GM19043 (cell line): ENCODE results near the gene NEU3.
A peak's percentile ranks its signal among the peaks of the same experiment; 100 is the strongest.
"Not testable (repeated sequence)": the region's sequence is repeated elsewhere in the genome, so short reads cannot be mapped to it uniquely, and the experiment has no call there.

Experiments
- ATAC-seq: cut with Tn5 transposase; IDR thresholded peaks from one replicate; pipeline ENCODE4 v1.9.1; 2021; ENCODE audit warnings: low read depth; ENCODE audit not compliant: unreplicated experiment

NEU3 gene

GRCh38 chr11:74981888-74982287 is 6.8 kb upstream of the NEU3 start:
- no peak for ATAC-seq

GRCh38 chr11:74984070-74984469 is 4.7 kb upstream of the NEU3 start:
- no peak for ATAC-seq

- no peak for ATAC-seq
Measured at GRCh38 chr11:74984730-74985129, 4.0 kb upstream of the NEU3 start.

- peak; percentile 10 for ATAC-seq
Measured at GRCh38 chr11:74989260-74989638, 516 bp downstream of the NEU3 start.

- ATAC-seq: not testable (repeated sequence)
Measured at GRCh38 chr11:74990150-74990549, 1.4 kb downstream of the NEU3 start.

GRCh38 chr11:74990941-74991340 is 2.2 kb downstream of the NEU3 start:
- no peak for ATAC-seq

- ATAC-seq: peak; percentile 45
Measured at GRCh38 chr11:74992852-74993251, 4.1 kb downstream of the NEU3 start.

GRCh38 chr11:75000975-75001354 is 12.2 kb downstream of the NEU3 start:
- no peak for ATAC-seq

GRCh38 chr11:75001686-75002085 is 13.0 kb downstream of the NEU3 start:
- ATAC-seq: no peak

GRCh38 chr11:75002516-75002915 is 13.8 kb downstream of the NEU3 start:
- no peak for ATAC-seq

GRCh38 chr11:75004215-75004614 is 15.5 kb downstream of the NEU3 start:
- ATAC-seq: no peak

GRCh38 chr11:75011357-75011756 is 22.6 kb downstream of the NEU3 start:
- ATAC-seq: no peak

- no peak for ATAC-seq
Measured at GRCh38 chr11:75011872-75012271, 23.1 kb downstream of the NEU3 start.

- ATAC-seq: no peak
Measured at GRCh38 chr11:75013051-75013450, 24.3 kb downstream of the NEU3 start.

GRCh38 chr11:75014129-75014528 is 25.4 kb downstream of the NEU3 start:
- ATAC-seq: no peak

GRCh38 chr11:75019200-75019599 is 30.5 kb downstream of the NEU3 start:
- not testable (repeated sequence) for ATAC-seq

GRCh38 chr11:75020328-75020727 is 31.6 kb downstream of the NEU3 start:
- ATAC-seq: not testable (repeated sequence)

GRCh38 chr11:75022296-75022695 is 33.6 kb downstream of the NEU3 start:
- ATAC-seq: peak; percentile 68

GRCh38 chr11:75022759-75023396 is 34.1 kb downstream of the NEU3 start:
- ATAC-seq: peak; percentile 59

GRCh38 chr11:75023446-75024067 is 34.8 kb downstream of the NEU3 start:
- ATAC-seq: no peak

- ATAC-seq: no peak
Measured at GRCh38 chr11:75024068-75024449, 35.3 kb downstream of the NEU3 start.

- no peak for ATAC-seq
Measured at GRCh38 chr11:75024764-75025211, 36.1 kb downstream of the NEU3 start.
